ENCODE data around the gene BMP2K.
"Not testable (repeated sequence)": the region's sequence is repeated elsewhere in the genome, so short reads cannot be mapped to it uniquely, and the experiment has no call there.

BMP2K gene

GRCh38 chr4:78787392-78788006, 11.3 kb downstream of the BMP2K start:
- no peak for DNase-seq (ENCODE audit: low read depth in 1 of 2, low spot score in 1 of 2)

- DNase-seq (ENCODE audit: low read depth in 1 of 2, low spot score in 1 of 2): no peak
Measured at GRCh38 chr4:78788007-78788889, 12.1 kb downstream of the BMP2K start.

- not testable (repeated sequence) for DNase-seq (ENCODE audit: low read depth in 1 of 2, low spot score in 1 of 2)
Measured at GRCh38 chr4:78795594-78796416, 19.7 kb downstream of the BMP2K start.

- no peak for DNase-seq (ENCODE audit: low read depth in 1 of 2, low spot score in 1 of 2)
Measured at GRCh38 chr4:78796526-78796925, 20.4 kb downstream of the BMP2K start.

GRCh38 chr4:78797777-78798284, 21.7 kb downstream of the BMP2K start:
- no peak for DNase-seq (ENCODE audit: low read depth in 1 of 2, low spot score in 1 of 2)

- no peak for DNase-seq (ENCODE audit: low read depth in 1 of 2, low spot score in 1 of 2)
Measured at GRCh38 chr4:78799551-78800495, 23.7 kb downstream of the BMP2K start.

- no peak for DNase-seq (ENCODE audit: low read depth in 1 of 2, low spot score in 1 of 2)
Measured at GRCh38 chr4:78800965-78801364, 24.8 kb downstream of the BMP2K start.

- no peak for DNase-seq (ENCODE audit: low read depth in 1 of 2, low spot score in 1 of 2)
Measured at GRCh38 chr4:78803983-78804382, 27.8 kb downstream of the BMP2K start.

GRCh38 chr4:78806943-78807460, 30.9 kb downstream of the BMP2K start:
- no peak for DNase-seq (ENCODE audit: low read depth in 1 of 2, low spot score in 1 of 2)

GRCh38 chr4:78809295-78809694, 33.1 kb downstream of the BMP2K start:
- DNase-seq (ENCODE audit: low read depth in 1 of 2, low spot score in 1 of 2): no peak

- DNase-seq (ENCODE audit: low read depth in 1 of 2, low spot score in 1 of 2): no peak
Measured at GRCh38 chr4:78809928-78810835, 34.0 kb downstream of the BMP2K start.

GRCh38 chr4:78811034-78811433, 34.9 kb downstream of the BMP2K start:
- no peak for DNase-seq (ENCODE audit: low read depth in 1 of 2, low spot score in 1 of 2)

- no peak for DNase-seq (ENCODE audit: low read depth in 1 of 2, low spot score in 1 of 2)
Measured at GRCh38 chr4:78818530-78819079, 42.5 kb downstream of the BMP2K start.

GRCh38 chr4:78824001-78824400, 47.9 kb downstream of the BMP2K start:
- no peak for DNase-seq (ENCODE audit: low read depth in 1 of 2, low spot score in 1 of 2)

- no peak for DNase-seq (ENCODE audit: low read depth in 1 of 2, low spot score in 1 of 2)
Measured at GRCh38 chr4:78827191-78827590, 51.0 kb downstream of the BMP2K start.

GRCh38 chr4:78829296-78829695, 53.1 kb downstream of the BMP2K start:
- DNase-seq (ENCODE audit: low read depth in 1 of 2, low spot score in 1 of 2): no peak

- not testable (repeated sequence) for DNase-seq (ENCODE audit: low read depth in 1 of 2, low spot score in 1 of 2)
Measured at GRCh38 chr4:78839676-78840075, 63.5 kb downstream of the BMP2K start.

- not testable (repeated sequence) for DNase-seq (ENCODE audit: low read depth in 1 of 2, low spot score in 1 of 2)
Measured at GRCh38 chr4:78840286-78840685, 64.1 kb downstream of the BMP2K start.

- DNase-seq (ENCODE audit: low read depth in 1 of 2, low spot score in 1 of 2): no peak
Measured at GRCh38 chr4:78845472-78845871, 69.3 kb downstream of the BMP2K start.

Data from activated CD4-positive, alpha-beta T cell treated with anti-CD3 and anti-CD28 coated beads, Interleukin-2, amount 50 U/mL, for 24 hours (primary cell).